WI38 (cell line): Measurements from ENCODE around the gene IL26.

Source experiments
- H3K4me3 ChIP-seq: 2 replicates; pipeline ENCODE4 v1.5.1; 2011; ENCODE audit warnings: low read depth, mild to moderate bottlenecking, control low read depth, low read length
- CTCF ChIP-seq: IDR thresholded peaks from 2 replicates; pipeline ENCODE4 v1.5.1; 2012; ENCODE audit warnings: low read depth, mild to moderate bottlenecking, control low read depth, low read length

Gene IL26

DNA sequence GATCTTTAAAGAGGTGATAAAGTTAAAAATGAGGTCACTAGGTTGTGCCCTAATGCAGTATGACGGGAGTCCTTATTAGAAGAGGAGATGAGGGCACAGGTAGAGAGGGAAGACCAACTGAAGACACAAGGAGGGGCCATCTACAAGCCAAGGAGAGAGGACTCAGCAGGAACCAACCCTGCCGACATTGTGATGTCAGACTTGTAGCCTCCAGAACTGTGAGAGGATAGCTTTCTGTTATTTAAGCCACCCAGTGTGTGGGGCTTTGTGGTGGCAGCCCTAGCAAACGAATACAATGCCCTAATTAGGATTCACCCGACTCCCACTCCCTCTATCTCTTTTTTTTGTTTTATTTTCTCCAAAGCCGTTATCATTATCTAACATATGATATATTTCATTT is 7.9 kb upstream of the IL26 start:
- H3K4me3 ChIP-seq: no peak overlapping the region
- no peak for TF ChIP-seq CTCF

GRCh38 chr12:68231691-68232090 is 6.1 kb upstream of the IL26 start:
- no peak for TF ChIP-seq CTCF
- H3K4me3 ChIP-seq: no peak overlapping the region

DNA sequence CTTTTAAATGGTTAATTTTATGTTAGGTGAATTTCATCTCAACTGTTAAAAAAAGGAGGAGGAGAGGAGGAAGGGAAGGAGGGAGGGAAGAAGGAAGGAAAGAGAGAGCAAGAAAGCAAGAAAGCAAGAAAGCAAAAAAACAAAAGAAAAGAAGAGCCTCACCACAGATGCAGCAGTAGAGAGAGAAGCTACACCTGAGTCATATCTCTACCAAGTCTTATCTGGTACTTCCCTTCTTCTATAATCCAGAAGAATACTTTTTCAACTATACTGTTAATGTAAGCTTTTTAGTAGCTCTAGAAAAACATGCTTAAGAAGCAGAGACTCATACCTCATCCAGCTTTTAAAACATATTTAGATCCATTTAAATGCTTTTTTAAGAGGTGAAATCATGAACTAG is 5.6 kb upstream of the IL26 start:
- H3K4me3 ChIP-seq: no peak overlapping the region
- no peak for TF ChIP-seq CTCF

- no peak for TF ChIP-seq CTCF
- no peak overlapping the region for H3K4me3 ChIP-seq
Measured at GRCh38 chr12:68229956-68230355, 4.3 kb upstream of the IL26 start.

- H3K4me3 ChIP-seq: no peak overlapping the region
- no peak for TF ChIP-seq CTCF
Measured at GRCh38 chr12:68227356-68227755, 1.7 kb upstream of the IL26 start.

DNA sequence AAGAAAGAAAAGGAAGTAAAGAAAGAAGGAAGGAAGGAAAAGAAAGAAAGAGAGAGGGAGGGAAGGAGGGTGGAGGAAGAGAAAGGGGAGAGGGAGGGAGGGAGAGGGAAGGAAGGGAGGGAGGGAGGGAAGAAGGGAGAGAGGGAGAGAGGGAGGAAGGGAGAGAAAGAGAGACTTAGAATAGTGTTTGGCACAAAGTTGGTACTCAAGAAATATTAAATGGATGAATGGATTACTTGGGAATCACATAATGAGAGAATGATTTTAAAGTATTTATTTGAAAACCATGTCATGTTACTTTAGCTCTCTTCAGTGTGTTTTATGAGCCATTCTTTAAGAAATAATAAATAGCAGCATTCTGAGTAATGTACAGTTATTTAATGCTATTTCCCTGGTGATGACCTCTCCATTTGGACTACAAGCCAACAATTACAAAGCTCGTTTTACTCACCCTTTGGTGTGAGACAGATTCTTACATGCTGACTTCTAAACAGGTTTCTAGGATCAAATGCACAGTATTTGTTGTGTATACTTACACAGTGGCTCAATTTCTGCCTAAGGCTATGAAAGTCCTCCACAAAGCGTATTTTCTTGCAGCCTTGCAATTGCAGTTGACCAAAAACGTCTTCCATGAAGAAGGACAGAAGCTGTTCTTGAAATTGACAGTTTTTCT is 861 bp downstream of the IL26 start:
- no peak overlapping the region for H3K4me3 ChIP-seq
- TF ChIP-seq CTCF: no peak

- no peak overlapping the region for H3K4me3 ChIP-seq
- peak; percentile 75 for TF ChIP-seq CTCF
Measured at GRCh38 chr12:68223067-68223747, 2.4 kb downstream of the IL26 start.
